CD14-positive monocyte (primary cell): ENCODE results near the gene TFEC. TPM values are rescaled to one million over a fixed set of nuclear protein-coding genes. Genes with fewer than 3 reads are reported as not detected.
"Not testable (repeated sequence)": the region's sequence is repeated elsewhere in the genome, so short reads cannot be mapped to it uniquely, and the experiment has no call there.

Experiments used
- DNase-seq, 3 donors: peaks; one replicate each; pipeline ENCODE4 v3.0.0-alpha.2; 2011 to 2022
- H2AFZ ChIP-seq: 2 replicates; pipeline ENCODE4 v1.6.0; 2012; ENCODE audit warnings: mild to moderate bottlenecking, low read depth, low read length, inconsistent platforms; ENCODE audit not compliant: insufficient read depth, poor library complexity, severe bottlenecking
- H3K27ac ChIP-seq, 2 donors: 1 replicate in 1 of 2; 2 replicates in 1 of 2; pipeline ENCODE4 v1.5.1; 2012 to 2013; ENCODE audit warnings: low read length in 2 of 2, control low read depth in 1 of 2, inconsistent platforms in 1 of 2, low read depth in 1 of 2, mild to moderate bottlenecking in 1 of 2
- H3K27me3 ChIP-seq, 2 donors: one replicate each; pipeline versions ENCODE4 v1.6.0 to v1.6.1; 2011 to 2013; ENCODE audit warnings: low read length in 2 of 2; ENCODE audit not compliant: control insufficient read depth in 2 of 2, insufficient read depth in 2 of 2
- H3K36me3 ChIP-seq, 2 donors: replicated peaks in 1 of 2; 1 replicate in 1 of 2; 2 replicates in 1 of 2; pipeline versions ENCODE4 v1.5.1 to v1.6.1; 2012 to 2013; ENCODE audit warnings: low read length in 2 of 2, control low read depth in 1 of 2, inconsistent platforms in 1 of 2, mild to moderate bottlenecking in 1 of 2; ENCODE audit not compliant: insufficient read depth in 2 of 2, control insufficient read depth in 1 of 2
- H3K4me1 ChIP-seq, 2 donors: 1 replicate in 1 of 2; 2 replicates in 1 of 2; pipeline versions ENCODE4 v1.5.1 to v1.6.1; 2012 to 2013; ENCODE audit warnings: low read length in 2 of 2, control low read depth in 1 of 2, inconsistent platforms in 1 of 2, mild to moderate bottlenecking in 1 of 2, moderate library complexity in 1 of 2; ENCODE audit not compliant: insufficient read depth in 2 of 2, control insufficient read depth in 1 of 2
- H3K4me2 ChIP-seq: replicated peaks from 2 replicates; pipeline ENCODE3; 2012; ENCODE audit warnings: low read length, moderate library complexity, mild to moderate bottlenecking; ENCODE audit not compliant: poor library complexity, severe bottlenecking; ENCODE audit errors: extremely low read depth
- H3K4me3 ChIP-seq, 3 experiments: fragments of 200-600 bp in 1 of 3; sonication (generic) in 1 of 3; replicated peaks in 1 of 3; 1 replicate in 2 of 3; 2 replicates in 1 of 3; pipeline ENCODE4 v1.5.1; 2011 to 2013; ENCODE audit warnings: low read length in 3 of 3, mild to moderate bottlenecking in 3 of 3, control low read depth in 2 of 3, low read depth in 2 of 3, inconsistent platforms in 1 of 3, moderate library complexity in 1 of 3
- H3K79me2 ChIP-seq: 2 replicates; pipeline ENCODE4 v1.6.0; 2012; ENCODE audit warnings: mild to moderate bottlenecking, control low read depth, inconsistent platforms, low read length, moderate library complexity; ENCODE audit not compliant: insufficient read depth
- H3K9ac ChIP-seq: 2 replicates; pipeline ENCODE4 v1.6.0; 2017; ENCODE audit warnings: low read length, mild to moderate bottlenecking; ENCODE audit not compliant: insufficient read depth, poor library complexity, severe bottlenecking
- H3K9me3 ChIP-seq, 2 donors: replicated peaks in 1 of 2; 1 replicate in 1 of 2; 2 replicates in 1 of 2; pipeline versions ENCODE4 v1.5.1 to v1.6.1; 2012 to 2013; ENCODE audit warnings: low read length in 2 of 2, control low read depth in 1 of 2; ENCODE audit not compliant: control insufficient read depth in 1 of 2, insufficient read depth in 1 of 2
- H4K20me1 ChIP-seq: 2 replicates; pipeline ENCODE4 v1.6.0; 2012; ENCODE audit warnings: mild to moderate bottlenecking, low read length, control low read depth, moderate library complexity; ENCODE audit not compliant: insufficient read depth
- H3K27ac Mint-ChIP-seq, 7 donors: one replicate each; pipeline ENCODE4 v1.8.0; 2020; ENCODE audit warnings: mild to moderate bottlenecking in 7 of 7, mixed read lengths in 7 of 7, moderate library complexity in 6 of 7, inconsistent platforms in 2 of 7
- H3K27me3 Mint-ChIP-seq, 3 donors: one replicate each; pipeline ENCODE4 v1.8.0; 2021 to 2022; ENCODE audit warnings: low read depth in 3 of 3, mild to moderate bottlenecking in 3 of 3, mixed read lengths in 3 of 3, moderate library complexity in 3 of 3, inconsistent platforms in 1 of 3
- H3K36me3 Mint-ChIP-seq, 2 donors: one replicate each; pipeline ENCODE4 v1.8.0; 2020; ENCODE audit warnings: mixed read lengths in 2 of 2, inconsistent platforms in 1 of 2, mild to moderate bottlenecking in 1 of 2
- H3K4me1 Mint-ChIP-seq: one replicate; pipeline ENCODE4 v1.8.0; 2020; ENCODE audit warnings: mild to moderate bottlenecking, mixed read lengths
- H3K4me3 Mint-ChIP-seq, 2 donors: one replicate each; pipeline ENCODE4 v1.8.0; 2020; ENCODE audit warnings: mild to moderate bottlenecking in 2 of 2, mixed read lengths in 2 of 2, moderate library complexity in 1 of 2
- H3K9me3 Mint-ChIP-seq, 7 donors: one replicate each; pipeline ENCODE4 v1.8.0; 2020 to 2022; ENCODE audit warnings: mixed read lengths in 7 of 7, mild to moderate bottlenecking in 6 of 7, moderate library complexity in 6 of 7, inconsistent platforms in 2 of 7
- WGBS: methylation state at CpG from one replicate; pipeline ENCODE4 v1.1.5; 2013; ENCODE audit warnings: missing lambda C conversion rate; ENCODE audit not compliant: insufficient coverage; 5-methylcytosine and 5-hydroxymethylcytosine counted together
- intact Hi-C, 2 donors: fragments of 100-400 bp; cut with micrococcal nuclease; formaldehyde crosslinking; loops; one replicate each; pipeline versions ENCODE4 v1.15.0 to v1.15.1; 2023
- polyA plus RNA-seq, 3 donors: library from polyadenylated mRNA; depleted of rRNA in 1 of 3; unstranded in 2 of 3; stranded (reverse) in 1 of 3; fragments of 300-500 nt in 2 of 3; fragments of >200 nt in 1 of 3; fragmentation: Illumina TruSeq in 2 of 3; gene quantifications; 1 replicate in 2 of 3; 2 replicates in 1 of 3; pipeline ENCODE4 v1.2.3, GENCODE V29; 2012 to 2021
- TF ChIP-seq, protein P1 (sequence below): fragments of 200-600 bp; IDR thresholded peaks from one replicate; pipeline ENCODE4 v1.8.0; 2022; ENCODE audit warnings: antibody characterized with exemption, mild to moderate bottlenecking

TFEC gene
- polyA plus RNA-seq, 3 donors = 13.3 to 55.9 (median 17.4) TPM

DNA sequence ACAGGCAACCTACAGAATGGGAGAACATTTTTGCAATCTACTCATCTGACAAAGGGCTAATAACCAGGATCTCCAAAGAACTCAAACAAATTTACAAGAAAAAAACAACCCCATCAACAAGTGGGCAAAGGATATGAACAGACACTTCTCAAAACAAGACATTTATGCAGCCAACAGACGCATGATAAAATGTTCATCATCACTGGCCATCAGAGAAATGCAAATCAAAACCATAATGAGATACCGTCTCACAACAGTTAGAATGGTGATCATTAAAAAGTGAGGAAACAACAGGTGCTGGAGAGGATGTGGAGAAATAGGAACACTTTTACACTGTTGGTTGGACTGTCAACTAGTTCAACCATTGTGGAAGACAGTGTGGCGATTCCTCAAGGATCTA, 100.8 kb downstream of the TFEC start:
- H3K36me3 Mint-ChIP-seq, H3K4me1 ChIP-seq, H3K27ac Mint-ChIP-seq, H3K4me3 Mint-ChIP-seq, H3K27me3 Mint-ChIP-seq, H3K9me3 Mint-ChIP-seq, H3K27me3 ChIP-seq, intact Hi-C loops, H2AFZ ChIP-seq, H3K27ac ChIP-seq, H3K9ac ChIP-seq, H3K4me1 Mint-ChIP-seq, H3K4me3 ChIP-seq, H3K79me2 ChIP-seq, H3K36me3 ChIP-seq, H4K20me1 ChIP-seq, H3K4me2 ChIP-seq, H3K9me3 ChIP-seq, DNase-seq: not testable (repeated sequence)
- WGBS = no CpG with 5 or more reads among the region's 3 CpGs

DNA sequence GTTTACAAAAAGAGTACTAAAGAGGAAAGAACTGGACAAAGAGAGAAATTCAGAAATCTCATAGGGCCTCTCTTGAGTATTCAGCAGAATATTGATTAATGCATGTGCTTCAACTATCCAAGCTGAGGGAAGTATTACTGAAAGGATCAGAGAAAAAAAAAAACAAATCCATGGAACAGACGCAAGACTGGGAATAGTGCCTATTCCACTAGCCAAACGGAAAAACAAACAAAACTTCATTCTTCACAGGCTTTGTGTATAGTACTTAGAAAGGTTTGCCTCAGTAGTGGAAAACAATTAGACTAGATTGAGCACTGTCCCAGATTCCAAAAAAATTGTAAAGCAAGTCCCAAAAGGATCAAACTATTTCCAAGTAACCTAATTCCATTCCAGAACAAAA, 106.2 kb downstream of the TFEC start:
- TF ChIP-seq, protein P1, sequence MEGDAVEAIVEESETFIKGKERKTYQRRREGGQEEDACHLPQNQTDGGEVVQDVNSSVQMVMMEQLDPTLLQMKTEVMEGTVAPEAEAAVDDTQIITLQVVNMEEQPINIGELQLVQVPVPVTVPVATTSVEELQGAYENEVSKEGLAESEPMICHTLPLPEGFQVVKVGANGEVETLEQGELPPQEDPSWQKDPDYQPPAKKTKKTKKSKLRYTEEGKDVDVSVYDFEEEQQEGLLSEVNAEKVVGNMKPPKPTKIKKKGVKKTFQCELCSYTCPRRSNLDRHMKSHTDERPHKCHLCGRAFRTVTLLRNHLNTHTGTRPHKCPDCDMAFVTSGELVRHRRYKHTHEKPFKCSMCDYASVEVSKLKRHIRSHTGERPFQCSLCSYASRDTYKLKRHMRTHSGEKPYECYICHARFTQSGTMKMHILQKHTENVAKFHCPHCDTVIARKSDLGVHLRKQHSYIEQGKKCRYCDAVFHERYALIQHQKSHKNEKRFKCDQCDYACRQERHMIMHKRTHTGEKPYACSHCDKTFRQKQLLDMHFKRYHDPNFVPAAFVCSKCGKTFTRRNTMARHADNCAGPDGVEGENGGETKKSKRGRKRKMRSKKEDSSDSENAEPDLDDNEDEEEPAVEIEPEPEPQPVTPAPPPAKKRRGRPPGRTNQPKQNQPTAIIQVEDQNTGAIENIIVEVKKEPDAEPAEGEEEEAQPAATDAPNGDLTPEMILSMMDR = no peak
- Histone ChIP-seq H3K9ac (no peak overlapping the region), H3K27ac (no peak overlapping the region), H3K9me3 (no peaks in the 10 kb centered on the region), H3K27me3 (no peaks in the 10 kb centered on the region), H3K79me2 (no peaks in the 10 kb centered on the region), H2AFZ (no peak overlapping the region), H3K4me1 (no peaks in the 10 kb centered on the region), H3K4me3 (no peak overlapping the region), H3K4me2 (no peak overlapping the region), H4K20me1 (no peaks in the 10 kb centered on the region), H3K36me3 (no peaks in the 10 kb centered on the region)
- intact Hi-C loops = no loop called here
- Mint-ChIP-seq H3K27ac (no peak overlapping the region), H3K9me3 (peaks cover 0 to 2% (median 0%) of the 10 kb centered on the region in 7 donors), H3K4me3 (no peak overlapping the region), H3K27me3 (no peaks in the 10 kb centered on the region), H3K4me1 (peaks cover 8% of the 10 kb centered on the region), H3K36me3 (no peaks in the 10 kb centered on the region)
- no CpG with 5 or more reads among the region's 2 CpGs for WGBS
- DNase-seq = no peak
